ENCODE measurements around the gene NTNG1.

NTNG1 gene

DNA sequence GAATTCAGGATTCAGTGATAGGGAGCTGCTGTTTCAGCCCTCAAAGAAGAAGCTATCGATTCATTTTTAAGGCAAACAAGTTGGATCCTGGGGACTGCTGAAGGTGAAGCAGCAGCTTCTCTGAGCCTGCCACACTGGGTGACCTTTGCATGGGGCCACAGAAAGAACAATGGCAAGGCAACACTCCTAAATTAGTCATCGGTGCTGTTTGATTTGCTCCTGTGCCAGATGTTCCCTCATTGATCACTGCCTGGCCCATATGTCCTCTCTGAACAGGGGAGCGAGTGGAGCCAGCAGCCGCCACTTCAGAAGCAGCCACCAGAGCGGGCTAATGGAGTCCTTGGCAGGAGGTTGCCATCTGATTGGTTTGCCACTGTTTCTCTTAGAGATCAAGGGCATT, 391.5 kb downstream of the NTNG1 start:
- in situ Hi-C loops (cut with MboI; ENCODE audit: low sequenced_read_pairs), result no loop called here
